ENCODE measurements around the gene CSGALNACT2.
"Not testable (repeated sequence)": the region's sequence is repeated elsewhere in the genome, so short reads cannot be mapped to it uniquely, and the experiment has no call there.

The CSGALNACT2 gene

GRCh38 chr10:43141421-43141820, 3.2 kb downstream of the CSGALNACT2 start:
- no peak for DNase-seq (ENCODE audit: low read depth)

GRCh38 chr10:43145311-43145710, 7.1 kb downstream of the CSGALNACT2 start:
- DNase-seq (ENCODE audit: low read depth) = no peak

GRCh38 chr10:43145936-43146335, 7.7 kb downstream of the CSGALNACT2 start:
- DNase-seq (ENCODE audit: low read depth) = not testable (repeated sequence)

DNA sequence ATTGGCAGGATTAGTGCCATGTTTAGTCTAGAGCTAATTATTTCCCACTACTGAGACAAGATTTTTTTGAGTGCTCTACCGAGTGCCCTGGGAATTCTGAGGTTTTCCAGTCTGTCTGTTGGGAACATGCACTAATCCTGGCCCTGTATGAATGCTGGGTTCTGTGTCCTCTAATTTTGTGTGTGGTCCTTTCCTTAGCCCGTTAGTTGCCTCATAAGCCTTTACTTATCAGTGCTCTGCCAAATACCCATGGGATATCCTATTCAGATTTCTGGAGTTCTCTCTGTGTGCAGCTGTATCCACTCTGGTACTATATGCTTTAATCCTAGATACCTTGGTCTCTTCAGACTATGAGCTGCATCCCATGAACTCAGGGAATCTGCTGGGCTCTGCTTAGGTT, 13.1 kb downstream of the CSGALNACT2 start:
- DNase-seq (ENCODE audit: low read depth) = no peak

DNA sequence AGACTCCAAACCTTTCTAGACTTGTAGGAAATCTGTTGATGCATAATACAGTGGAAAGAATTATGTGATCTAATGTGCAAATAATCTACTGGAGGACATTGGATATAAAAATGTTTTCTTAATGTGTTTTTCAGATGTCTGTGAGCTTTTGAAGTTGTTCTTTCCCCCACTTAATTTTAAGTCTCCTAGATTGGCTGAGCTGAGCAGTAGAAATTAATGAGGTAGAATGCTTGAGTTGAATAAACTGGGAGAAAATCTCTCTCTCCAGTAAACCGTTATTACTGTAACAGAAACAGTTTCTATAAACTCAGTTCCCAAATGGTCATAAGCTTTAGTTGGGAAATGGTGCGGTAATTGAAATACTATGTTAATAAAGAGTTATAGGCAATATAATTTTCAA, 15.7 kb downstream of the CSGALNACT2 start:
- no peak for DNase-seq (ENCODE audit: low read depth)

DNA sequence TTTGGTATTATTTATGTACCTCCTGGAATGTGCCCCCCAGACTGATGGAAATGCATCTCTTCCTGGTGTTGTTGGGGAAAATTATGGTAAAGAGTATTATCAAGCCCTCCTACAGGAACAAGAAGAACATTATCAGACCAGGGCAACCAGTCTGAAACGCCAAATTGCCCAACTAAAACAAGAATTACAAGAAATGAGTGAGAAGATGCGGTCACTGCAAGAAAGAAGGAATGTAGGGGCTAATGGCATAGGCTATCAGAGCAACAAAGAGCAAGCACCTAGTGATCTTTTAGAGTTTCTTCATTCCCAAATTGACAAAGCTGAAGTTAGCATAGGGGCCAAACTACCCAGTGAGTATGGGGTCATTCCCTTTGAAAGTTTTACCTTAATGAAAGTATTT, 17.0 kb downstream of the CSGALNACT2 start:
- no peak for DNase-seq (ENCODE audit: low read depth)

DNA sequence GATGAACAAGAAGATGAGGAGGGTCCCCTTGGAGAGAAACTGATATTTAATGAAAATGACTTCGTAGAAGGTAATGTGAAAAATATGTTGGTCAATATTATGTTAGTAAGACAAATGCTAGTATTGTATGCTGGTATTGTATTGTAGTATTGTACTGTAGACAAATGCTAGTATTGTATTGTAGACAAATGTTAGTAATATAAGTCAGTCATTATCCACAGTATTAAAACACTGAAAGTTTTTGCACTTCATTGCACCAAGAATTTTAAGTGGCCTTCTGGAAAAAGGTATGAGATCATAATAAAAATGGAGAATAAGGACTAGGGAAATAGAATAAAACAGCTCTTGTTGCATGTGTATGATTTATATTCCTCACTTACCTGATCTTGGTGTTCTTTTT, 17.5 kb downstream of the CSGALNACT2 start:
- DNase-seq (ENCODE audit: low read depth) = no peak

DNA sequence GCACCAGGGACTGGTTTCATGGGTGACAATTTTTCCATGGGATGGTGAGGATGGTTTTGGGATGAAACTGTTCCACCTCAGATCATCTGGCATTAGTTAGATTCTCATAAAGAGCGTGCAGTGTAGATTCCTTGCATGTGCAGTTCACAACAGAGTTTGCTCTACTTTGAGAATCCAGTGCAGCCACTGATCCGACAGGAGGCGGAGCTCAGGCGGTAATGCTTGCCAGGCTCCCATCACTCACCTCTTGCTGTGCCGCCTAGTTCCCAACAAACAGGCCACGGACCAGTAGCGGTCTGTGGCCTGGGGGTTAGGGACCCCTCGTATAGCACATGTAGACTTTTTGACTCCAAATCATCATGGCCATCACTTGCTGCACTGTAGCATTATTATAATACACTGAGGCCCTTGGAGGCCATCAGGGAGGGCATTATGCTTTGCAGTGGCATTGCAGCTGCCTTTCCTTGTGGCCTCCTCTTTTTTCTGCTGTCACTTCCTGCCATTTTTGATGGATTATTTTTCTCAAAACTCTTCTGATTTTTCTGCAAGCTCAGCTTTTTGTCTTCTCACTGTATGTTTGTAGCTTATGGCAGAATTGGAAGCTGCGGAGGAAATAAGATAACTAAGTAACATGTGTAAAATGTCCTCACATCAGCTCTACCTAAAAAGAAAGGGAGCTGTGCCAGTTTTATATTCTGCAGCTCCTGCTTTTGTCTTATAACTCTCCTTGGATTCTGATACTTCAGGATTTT, 18.5 kb downstream of the CSGALNACT2 start:
- DNase-seq (ENCODE audit: low read depth) = no peak

DNA sequence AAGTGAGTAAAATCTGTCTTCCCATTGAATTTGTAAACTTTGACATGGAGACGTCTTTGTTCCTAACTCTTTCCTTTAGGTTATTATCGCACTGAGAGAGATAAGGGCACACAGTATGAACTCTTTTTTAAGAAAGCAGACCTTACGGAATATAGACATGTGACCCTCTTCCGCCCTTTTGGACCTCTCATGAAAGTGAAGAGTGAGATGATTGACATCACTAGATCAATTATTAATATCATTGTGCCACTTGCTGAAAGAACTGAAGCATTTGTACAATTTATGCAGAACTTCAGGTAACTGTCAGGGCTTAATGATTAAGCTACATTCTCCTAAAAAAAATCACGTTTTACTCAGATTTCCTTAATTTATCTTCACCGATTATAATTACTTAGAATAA, 20.4 kb downstream of the CSGALNACT2 start:
- no peak for DNase-seq (ENCODE audit: low read depth)

- no peak for DNase-seq (ENCODE audit: low read depth)
These were observed 22.0 kb downstream of the CSGALNACT2 start for GRCh38 chr10:43160046-43160920.

- DNase-seq (ENCODE audit: low read depth) = no peak
These were observed 22.6 kb downstream of the CSGALNACT2 start for GRCh38 chr10:43160921-43161255.

DNA sequence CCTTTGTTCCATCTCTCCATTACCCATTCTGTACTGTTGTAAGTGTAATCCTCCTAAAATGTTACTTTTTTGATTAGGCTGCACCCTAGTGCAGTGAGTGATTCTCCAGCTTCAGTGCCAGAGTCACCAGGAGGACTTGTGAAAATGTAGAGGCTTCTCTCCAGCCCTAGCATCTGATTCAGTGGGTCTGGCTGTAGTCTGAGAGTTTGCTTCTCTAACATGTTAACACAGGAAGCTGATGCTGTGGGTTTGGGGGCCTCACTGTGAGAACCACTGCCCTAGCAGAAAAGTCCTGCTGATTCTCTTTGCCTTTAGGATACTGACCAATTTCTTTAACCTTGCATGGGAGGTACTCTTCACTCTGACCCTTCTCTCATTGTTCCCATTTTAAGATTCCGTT, 24.4 kb downstream of the CSGALNACT2 start:
- no peak for DNase-seq (ENCODE audit: low read depth)

DNA sequence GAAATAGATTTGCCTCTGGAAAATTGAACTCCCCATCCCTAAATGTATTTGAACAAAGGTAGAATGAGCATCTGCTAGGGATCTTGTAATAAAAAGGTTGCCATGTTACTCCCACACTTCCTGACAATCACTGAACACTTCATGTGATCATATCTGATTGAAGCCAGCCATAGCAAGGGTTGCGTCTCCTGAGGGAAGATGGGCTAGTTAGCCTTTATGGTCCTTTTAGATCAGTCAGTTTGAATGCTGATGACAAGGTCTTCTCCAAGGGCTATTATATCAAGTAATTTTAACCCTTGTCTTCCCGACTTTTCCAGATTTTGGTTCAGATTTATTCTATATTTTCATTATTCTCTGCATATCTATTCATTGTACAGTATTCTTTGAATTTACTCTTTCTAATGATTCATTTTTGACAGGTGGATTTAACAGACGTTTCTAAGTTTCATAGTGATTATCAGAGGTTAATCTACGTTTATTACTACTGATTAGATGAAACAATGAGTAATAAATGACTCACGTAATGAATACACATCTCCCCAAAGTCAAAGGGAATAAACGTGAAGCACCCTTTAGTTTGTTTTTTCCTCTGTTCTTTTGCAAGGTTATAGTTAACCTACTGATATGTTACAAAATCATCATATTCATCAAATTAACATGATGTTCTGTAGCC, 28.1 kb downstream of the CSGALNACT2 start:
- DNase-seq (ENCODE audit: low read depth) = no peak

- no peak for DNase-seq (ENCODE audit: low read depth)
These were observed 28.7 kb downstream of the CSGALNACT2 start for GRCh38 chr10:43166880-43167497.

DNA sequence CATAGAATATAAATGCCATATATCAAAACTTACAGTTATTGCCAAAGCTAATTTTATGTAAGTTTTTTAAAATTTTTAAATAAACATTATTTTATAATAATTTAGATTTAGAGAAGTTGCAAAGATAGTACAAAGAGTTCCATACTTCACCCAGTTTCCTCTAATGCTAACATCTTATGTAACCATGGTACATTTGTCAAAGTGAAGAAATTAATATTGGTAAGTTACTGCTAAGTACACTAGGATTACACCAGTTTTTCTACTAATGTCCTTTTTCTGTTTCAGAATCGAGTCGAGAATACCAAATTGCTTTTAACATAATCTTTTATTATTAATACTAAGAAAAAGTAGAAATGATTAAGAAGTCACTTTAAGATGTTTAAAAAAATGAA, 29.2 kb downstream of the CSGALNACT2 start:
- no peak for DNase-seq (ENCODE audit: low read depth)

- no peak for DNase-seq (ENCODE audit: low read depth)
These were observed 32.2 kb downstream of the CSGALNACT2 start for GRCh38 chr10:43170491-43170890.

- DNase-seq (ENCODE audit: low read depth) = no peak
These were observed 34.4 kb downstream of the CSGALNACT2 start for GRCh38 chr10:43172645-43173044.

DNA sequence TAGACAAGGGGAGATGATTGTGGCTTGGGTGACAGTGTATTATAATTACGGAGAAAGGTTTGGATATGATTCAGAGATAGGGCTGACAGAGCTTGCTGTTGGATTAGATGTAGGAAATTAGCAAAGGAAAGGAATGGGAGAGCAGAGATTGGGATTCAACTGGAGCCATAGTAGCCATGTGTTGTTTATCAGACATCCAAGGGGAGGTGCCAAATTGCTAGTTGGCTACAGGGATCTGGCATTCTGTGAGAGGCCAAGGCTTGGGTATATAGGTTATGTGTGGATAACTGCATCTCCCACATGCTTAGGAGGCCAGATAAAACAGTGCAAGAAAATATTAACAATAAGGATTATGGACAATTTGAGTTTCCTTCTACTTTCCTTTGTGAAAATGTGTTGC, 34.9 kb downstream of the CSGALNACT2 start:
- no peak for DNase-seq (ENCODE audit: low read depth)

GRCh38 chr10:43174969-43175368, 36.7 kb downstream of the CSGALNACT2 start:
- DNase-seq (ENCODE audit: low read depth) = no peak

DNA sequence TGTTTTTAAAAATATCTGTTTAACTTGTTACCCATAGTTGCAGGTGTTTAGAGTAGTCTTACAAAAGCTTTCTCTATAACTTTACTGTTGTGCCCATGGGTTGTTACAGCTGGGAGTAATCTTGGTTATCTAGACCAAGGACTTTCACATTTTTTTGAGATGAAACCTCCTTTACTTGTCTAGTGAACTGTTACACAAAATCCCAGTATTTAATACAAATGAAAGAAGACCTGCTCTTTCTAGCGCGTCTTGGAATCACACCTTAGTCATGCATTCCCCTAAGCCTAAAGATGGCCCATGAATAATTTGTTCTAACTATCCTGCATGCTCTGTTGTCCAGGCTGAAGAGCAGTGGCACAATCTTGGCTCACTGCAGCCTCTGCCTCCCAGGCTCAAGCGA, 38.0 kb downstream of the CSGALNACT2 start:
- no peak for DNase-seq (ENCODE audit: low read depth)

- no peak for DNase-seq (ENCODE audit: low read depth)
These were observed 39.4 kb downstream of the CSGALNACT2 start for GRCh38 chr10:43177595-43177994.

DNA sequence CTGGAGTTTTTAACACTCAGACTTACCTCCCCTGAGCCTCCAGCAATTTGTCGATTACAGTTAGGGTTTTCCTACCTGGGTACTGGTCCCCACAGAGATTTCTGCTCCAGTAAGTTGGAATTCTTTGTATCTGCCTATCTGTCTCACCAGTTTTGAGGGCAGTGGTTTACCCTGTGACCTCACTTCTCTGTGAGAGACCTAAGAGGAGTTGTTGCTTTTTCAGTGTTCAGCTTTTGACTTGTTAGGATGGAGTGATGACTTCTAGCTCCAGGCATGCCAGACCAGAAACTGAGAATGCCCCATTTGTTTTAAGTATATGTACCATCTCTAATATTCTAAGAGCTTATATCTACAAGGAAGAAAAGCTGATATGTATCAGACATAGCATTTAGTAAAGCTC, 42.9 kb downstream of the CSGALNACT2 start:
- no peak for DNase-seq (ENCODE audit: low read depth)
